Adrenal gland (tissue), 12 donors: ENCODE measurements around the gene OR51F2. TPM values are rescaled to one million over a fixed set of nuclear protein-coding genes. Genes with fewer than 3 reads are reported as not detected.

Source experiments
- DNase-seq, 7 donors: peaks; one replicate each; pipeline ENCODE4 v3.0.0-alpha.2; 2019 to 2020
- H3K27ac ChIP-seq, 5 donors: fragments of 200-600 bp; sonication (generic) in 4 of 5; 1 replicate in 3 of 5; 2 replicates in 2 of 5; pipeline versions ENCODE4 v1.5.1 to v1.8.0; 2016 to 2020; ENCODE audit warnings: mild to moderate bottlenecking in 1 of 5
- H3K27me3 ChIP-seq: fragments of 200-600 bp; 2 replicates; pipeline ENCODE4 v1.8.0; 2021
- H3K36me3 ChIP-seq, 2 donors: fragments of 200-600 bp; replicated peaks in 1 of 2; 1 replicate in 1 of 2; 2 replicates in 1 of 2; pipeline versions ENCODE4 v1.5.1 to v1.8.0; 2018 to 2022
- H3K4me1 ChIP-seq, 2 donors: fragments of 200-600 bp; replicated peaks in 1 of 2; 1 replicate in 1 of 2; 2 replicates in 1 of 2; pipeline versions ENCODE4 v1.5.1 to v1.8.0; 2018 to 2021
- H3K4me3 ChIP-seq, 4 donors: fragments of 200-600 bp; sonication (generic) in 3 of 4; one replicate each; pipeline ENCODE4 v1.5.1; 2016 to 2018
- H3K9me3 ChIP-seq, 3 donors: fragments of 200-600 bp; sonication (generic) in 1 of 3; replicated peaks in 1 of 3; 1 replicate in 2 of 3; 2 replicates in 1 of 3; pipeline versions ENCODE4 v1.5.1 to v1.8.0; 2016 to 2021
- CTCF ChIP-seq, 6 experiments: fragments of 450-650 bp in 4 of 6; fragments of 200-600 bp in 2 of 6; sonication (generic) in 1 of 6; IDR thresholded peaks; 1 replicate in 5 of 6; 2 replicates in 1 of 6; pipeline versions ENCODE4 v1.5.1 to v1.8.0; 2016 to 2021; ENCODE audit warnings: antibody characterized with exemption in 6 of 6, mild to moderate bottlenecking in 2 of 6, moderate library complexity in 1 of 6
- POLR2A ChIP-seq, 2 donors: fragments of 450-650 bp; IDR thresholded peaks; one replicate each; pipeline ENCODE4 v1.6.1; 2017; ENCODE audit warnings: antibody characterized with exemption in 2 of 2, mild to moderate bottlenecking in 2 of 2, moderate library complexity in 1 of 2
- WGBS, 4 donors: extraction: QIAGEN DNeasy Blood & Tissue Kit in 2 of 4; methylation state at CpG; one replicate each; pipeline versions ENCODE4 v1.1.5 to v1.1.7; 2013 to 2017; 5-methylcytosine and 5-hydroxymethylcytosine counted together
- intact Hi-C, 2 donors: fragments of 100-400 bp; cut with DNase I; formaldehyde crosslinking; loops; one replicate each; pipeline versions ENCODE4 v1.14.1 to v1.15.0; 2022 to 2023
- polyA plus RNA-seq, 3 donors: library from polyadenylated mRNA; stranded (reverse); fragments of 200-250 nt in 2 of 3; fragments of 350-450 nt in 1 of 3; fragmentation: Illumina TruSeq in 1 of 3; extraction: RNeasy Lipid Tissue Mini Kit (QIAGEN cat#74804) in 1 of 3; gene quantifications; one replicate each; pipeline ENCODE4 v1.2.3, GENCODE V29; 2013 to 2014
- total RNA-seq, 9 donors: library from RNA; depleted of rRNA in 4 of 9; stranded (reverse); fragments of >200 nt in 4 of 9; fragments of 120-200 nt in 1 of 9; fragmentation: NEBNext Ultra II Directional in 1 of 9; extraction: Animal tissue kit (Norgen Biotek cat#: 25700) in 1 of 9; gene quantifications; one replicate each; pipeline versions ENCODE4 v1.1.0 to v1.2.4, GENCODE V29; 2013 to 2023
- donor health status: healthy with polysubstance abuse.
- donor health status: Bipolar disorder and iron deficiency.
- donor health status: DM: yes; HTN: yes; CAD: no.
- donor health status: DM: no; HTN: no; CAD: no.
- donor health status: DM: no; HTN: no; CAD: no.
- donor health status: DM: yes; HTN: yes; CAD: no.

OR51F2 gene
- total and polyA plus RNA-seq, 12 donors, result not detected

- Histone ChIP-seq H3K9me3 (no peaks in the 10 kb centered on the region), H3K27ac (no peak overlapping the region), H3K4me1 (no peaks in the 10 kb centered on the region), H3K36me3 (no peaks in the 10 kb centered on the region), H3K27me3 (no peaks in the 10 kb centered on the region), H3K4me3 (no peak overlapping the region)
- DNase-seq, result no peak
- no peak for TF ChIP-seq CTCF (IDR thresholded peaks at IDR 0.05)
- no peak for TF ChIP-seq POLR2A (IDR thresholded peaks at IDR 0.05)
- intact Hi-C loops, result no loop called here
These were observed 5.3 kb downstream of the OR51F2 start for GRCh38 chr11:4826425-4826824.

GRCh38 chr11:4830346-4830745, 9.2 kb downstream of the OR51F2 start:
- WGBS, 4 donors, result 28 to 64% (median 43%) methylated on average over 1 of the region's 1 CpG
- Histone ChIP-seq H3K27me3 (no peaks in the 10 kb centered on the region), H3K4me1 (no peaks in the 10 kb centered on the region), H3K27ac (no peak overlapping the region), H3K4me3 (no peak overlapping the region), H3K36me3 (no peaks in the 10 kb centered on the region), H3K9me3 (no peaks in the 10 kb centered on the region)
- no peak for TF ChIP-seq CTCF (IDR thresholded peaks at IDR 0.05)
- no peak for TF ChIP-seq POLR2A (IDR thresholded peaks at IDR 0.05)
- DNase-seq, result no peak
- intact Hi-C loops, result no loop called here

- TF ChIP-seq POLR2A (IDR thresholded peaks at IDR 0.05) (no peak), CTCF (IDR thresholded peaks at IDR 0.05) (no peak)
- no peak overlapping the region for H3K4me3 ChIP-seq
- DNase-seq, result no peak
- no peaks in the 10 kb centered on the region for H3K4me1 ChIP-seq
- H3K27me3 ChIP-seq, result no peaks in the 10 kb centered on the region
- H3K9me3 ChIP-seq, result no peaks in the 10 kb centered on the region
- H3K27ac ChIP-seq, result no peak overlapping the region
- no peaks in the 10 kb centered on the region for H3K36me3 ChIP-seq
- WGBS, 4 donors, result 39 to 58% (median 42%) methylated on average over 2 of the region's 2 CpGs
- intact Hi-C loops, result no loop called here
These were observed 9.8 kb downstream of the OR51F2 start for GRCh38 chr11:4830909-4831308.

- intact Hi-C loops, result no loop called here
- no peak overlapping the region for H3K27ac ChIP-seq
- no peak for DNase-seq
- WGBS, 4 donors, result 64 to 89% (median 81%) methylated on average over 1 to 2 of the region's 2 CpGs
- H3K36me3 ChIP-seq, result no peaks in the 10 kb centered on the region
- no peaks in the 10 kb centered on the region for H3K4me1 ChIP-seq
- H3K9me3 ChIP-seq, result no peaks in the 10 kb centered on the region
- H3K27me3 ChIP-seq, result no peaks in the 10 kb centered on the region
- no peak overlapping the region for H3K4me3 ChIP-seq
- no peak for TF ChIP-seq CTCF (IDR thresholded peaks at IDR 0.05)
- TF ChIP-seq POLR2A (IDR thresholded peaks at IDR 0.05), result no peak
These were observed 18.9 kb downstream of the OR51F2 start for GRCh38 chr11:4839851-4840549.
